Glutamatergic neuron (in vitro differentiated cells): ENCODE measurements around the gene TFDP2. TPM values are rescaled to one million over a fixed set of nuclear protein-coding genes. Genes with fewer than 3 reads are reported as not detected.

Experiments used
- DNase-seq: peaks from one replicate; pipeline ENCODE4 v3.0.0; 2022
- H3K27ac Mint-ChIP-seq: one replicate; pipeline ENCODE4 v1.8.0; 2020; ENCODE audit warnings: mild to moderate bottlenecking, mixed read lengths, inconsistent platforms; ENCODE audit not compliant: unreplicated experiment
- H3K27me3 Mint-ChIP-seq: one replicate; pipeline ENCODE4 v1.8.0; 2020; ENCODE audit warnings: mild to moderate bottlenecking, moderate library complexity, mixed read lengths, inconsistent platforms; ENCODE audit not compliant: unreplicated experiment
- H3K36me3 Mint-ChIP-seq: one replicate; pipeline ENCODE4 v1.8.0; 2020; ENCODE audit warnings: mild to moderate bottlenecking, mixed read lengths, inconsistent platforms; ENCODE audit not compliant: unreplicated experiment
- H3K4me1 Mint-ChIP-seq: one replicate; pipeline ENCODE4 v1.8.0; 2020; ENCODE audit warnings: mild to moderate bottlenecking, low read depth, mixed read lengths, inconsistent platforms; ENCODE audit not compliant: unreplicated experiment
- H3K4me3 Mint-ChIP-seq: one replicate; pipeline ENCODE4 v1.8.0; 2020; ENCODE audit warnings: mild to moderate bottlenecking, mixed read lengths, inconsistent platforms; ENCODE audit not compliant: unreplicated experiment
- H3K9me3 Mint-ChIP-seq: one replicate; pipeline ENCODE4 v1.8.0; 2020; ENCODE audit warnings: mild to moderate bottlenecking, moderate library complexity, mixed read lengths, inconsistent platforms; ENCODE audit not compliant: unreplicated experiment
- CTCF ChIP-seq: fragments of 200-600 bp; sonication (generic); IDR thresholded peaks from one replicate; pipeline ENCODE4 v1.5.0; 2021; ENCODE audit not compliant: partially characterized antibody, unreplicated experiment
- long read RNA-seq: library from polyadenylated mRNA; unstranded; transcript quantifications from one replicate; pipeline ENCODE4 v2.0.0, GENCODE V29; 2020; ENCODE audit not compliant: unreplicated experiment
- total RNA-seq: library from RNA; stranded (reverse); fragmentation: NEBNext Ultra II Directional; extraction: Animal tissue kit (Norgen Biotek cat#: 25700); gene quantifications from one replicate; pipeline ENCODE4 v1.2.1, GENCODE V29; 2021; ENCODE audit not compliant: unreplicated experiment

The TFDP2 gene, protein sequence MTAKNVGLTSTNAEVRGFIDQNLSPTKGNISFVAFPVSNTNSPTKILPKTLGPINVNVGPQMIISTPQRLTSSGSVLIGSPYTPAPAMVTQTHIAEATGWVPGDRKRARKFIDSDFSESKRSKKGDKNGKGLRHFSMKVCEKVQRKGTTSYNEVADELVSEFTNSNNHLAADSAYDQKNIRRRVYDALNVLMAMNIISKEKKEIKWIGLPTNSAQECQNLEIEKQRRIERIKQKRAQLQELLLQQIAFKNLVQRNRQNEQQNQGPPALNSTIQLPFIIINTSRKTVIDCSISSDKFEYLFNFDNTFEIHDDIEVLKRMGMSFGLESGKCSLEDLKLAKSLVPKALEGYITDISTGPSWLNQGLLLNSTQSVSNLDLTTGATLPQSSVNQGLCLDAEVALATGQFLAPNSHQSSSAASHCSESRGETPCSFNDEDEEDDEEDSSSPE
- total RNA-seq: 91.8 TPM
- long read RNA-seq, full-length matches to known transcripts: 9 of 40 reads
- long read RNA-seq, partial matches to known transcripts: 11 of 40 reads
- long read RNA-seq, other reads (novel, unspliced or antisense): 20 of 40 reads

- Mint-ChIP-seq H3K4me1 (peaks cover 19% of the 10 kb centered on the region), H3K36me3 (no peaks in the 10 kb centered on the region), H3K9me3 (peaks cover 13% of the 10 kb centered on the region), H3K4me3 (peak within 1 kb of the TSS; percentile 97), H3K27ac (peak within 1 kb of the TSS; percentile 98), H3K27me3 (peaks cover 11% of the 10 kb centered on the region)
- TF ChIP-seq CTCF: no peak
- DNase-seq: peak; percentile 99
These were observed at the start of gene TFDP2 for GRCh38 chr3:142148792-142149672. TSS of gene TFDP2 (minus strand) at chr3:142149544. CDS start at chr3:142101749, 47,795 bp downstream.

DNA sequence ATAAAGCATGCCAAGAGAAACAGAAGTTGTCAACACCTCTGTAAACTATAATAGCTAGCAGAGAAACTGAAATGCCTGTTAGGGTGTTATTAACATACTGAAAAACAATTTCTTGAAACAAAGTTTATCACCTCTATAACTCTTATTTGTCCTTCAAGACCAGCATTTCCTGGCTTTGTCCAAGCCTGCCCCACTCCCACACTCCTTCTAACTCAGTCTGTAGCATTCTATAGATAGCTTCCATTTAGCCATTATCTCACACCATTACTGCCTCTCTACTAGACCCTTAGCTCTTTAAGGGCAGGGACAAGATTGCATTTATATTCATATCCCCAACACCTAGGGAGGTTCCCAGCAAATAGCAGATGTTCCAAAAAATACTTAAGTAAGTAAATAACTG is 39.5 kb upstream of the TFDP2 start:
- Mint-ChIP-seq H3K27ac (no peak overlapping the region), H3K27me3 (no peaks in the 10 kb centered on the region), H3K4me1 (no peaks in the 10 kb centered on the region), H3K36me3 (no peaks in the 10 kb centered on the region), H3K9me3 (no peaks in the 10 kb centered on the region), H3K4me3 (no peak overlapping the region)
- no peak for DNase-seq
- no peak for TF ChIP-seq CTCF

GRCh38 chr3:142180761-142181362 is 31.5 kb upstream of the TFDP2 start:
- DNase-seq: peak; percentile 61
- Mint-ChIP-seq H3K4me1 (no peaks in the 10 kb centered on the region), H3K4me3 (no peak overlapping the region), H3K9me3 (no peaks in the 10 kb centered on the region), H3K27me3 (no peaks in the 10 kb centered on the region), H3K27ac (no peak overlapping the region), H3K36me3 (no peaks in the 10 kb centered on the region)
- TF ChIP-seq CTCF: peak; percentile 63

GRCh38 chr3:142175478-142175877 is 26.1 kb upstream of the TFDP2 start:
- Mint-ChIP-seq H3K27ac (no peak overlapping the region), H3K4me3 (no peak overlapping the region), H3K4me1 (no peaks in the 10 kb centered on the region), H3K27me3 (no peaks in the 10 kb centered on the region), H3K9me3 (no peaks in the 10 kb centered on the region), H3K36me3 (no peaks in the 10 kb centered on the region)
- no peak for DNase-seq
- TF ChIP-seq CTCF: no peak
